Lung microvascular endothelial cell (primary cell): ENCODE measurements around the gene PNMA8A. TPM values are rescaled to one million over a fixed set of nuclear protein-coding genes. Genes with fewer than 3 reads are reported as not detected.

Experiments used
- DNase-seq, 2 donors: peaks; one replicate each; pipeline versions ENCODE4 v3.0.0 to v3.0.0-alpha.2; 2010; ENCODE audit warnings: low read depth in 2 of 2
- total RNA-seq: library from RNA; depleted of rRNA; stranded (reverse); fragments of >200 nt; gene quantifications from 2 replicates; pipeline ENCODE4 v1.2.1, GENCODE V29; 2014

PNMA8A gene
- total RNA-seq, 1 donor from 2014 or later = not detected

DNA sequence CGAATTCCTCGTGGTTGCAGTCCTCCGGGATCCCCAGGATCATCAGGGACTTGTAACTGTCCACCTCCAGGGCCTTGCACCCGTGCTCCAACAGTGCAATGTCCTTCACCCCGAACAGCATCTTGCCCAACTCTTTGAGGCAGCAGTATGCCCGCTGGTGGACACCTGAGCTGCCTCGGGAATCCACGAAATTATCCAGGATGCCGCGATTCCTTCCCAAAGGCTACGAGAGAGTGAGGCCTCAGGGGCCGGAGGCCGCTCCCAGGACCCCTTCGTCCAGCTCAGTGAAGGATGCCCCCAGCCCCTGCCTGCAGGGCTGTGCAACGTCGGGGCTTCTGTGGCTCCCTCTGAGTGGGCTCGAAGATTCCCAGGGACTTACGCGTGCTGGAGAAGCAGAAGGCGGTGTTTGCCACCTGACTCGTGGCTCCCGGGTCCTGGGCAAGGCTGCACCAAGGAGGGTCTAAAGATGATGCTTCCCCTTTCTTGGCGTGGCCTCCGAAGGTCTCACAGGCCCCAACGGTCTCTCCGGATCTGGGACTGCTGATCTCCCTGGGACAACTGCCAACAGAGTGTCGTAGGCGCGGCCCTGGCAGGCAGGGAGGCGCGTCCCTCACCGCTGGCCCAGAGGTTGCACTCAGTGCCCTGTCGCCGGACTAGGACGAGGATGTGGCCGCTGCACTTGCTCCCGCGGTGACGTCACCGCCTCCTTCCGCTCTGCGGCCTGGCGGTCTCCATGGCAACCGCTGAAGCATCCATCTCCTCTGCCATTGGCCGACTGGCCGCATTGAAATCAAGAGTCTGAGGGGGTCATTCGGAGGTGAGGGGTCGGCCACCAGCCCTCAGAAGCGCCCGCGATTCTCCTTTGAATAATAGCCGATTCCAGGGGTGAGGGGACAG lies 42.9 kb downstream of the PNMA8A start, which contains the start of gene PNMA8C:
PNMA8C (minus strand) TSS at position 698 of the 897 bp plus-strand sequence; CDS start at position 121, 577 bp downstream.
- peak; percentile 57 to 58 for DNase-seq

DNA sequence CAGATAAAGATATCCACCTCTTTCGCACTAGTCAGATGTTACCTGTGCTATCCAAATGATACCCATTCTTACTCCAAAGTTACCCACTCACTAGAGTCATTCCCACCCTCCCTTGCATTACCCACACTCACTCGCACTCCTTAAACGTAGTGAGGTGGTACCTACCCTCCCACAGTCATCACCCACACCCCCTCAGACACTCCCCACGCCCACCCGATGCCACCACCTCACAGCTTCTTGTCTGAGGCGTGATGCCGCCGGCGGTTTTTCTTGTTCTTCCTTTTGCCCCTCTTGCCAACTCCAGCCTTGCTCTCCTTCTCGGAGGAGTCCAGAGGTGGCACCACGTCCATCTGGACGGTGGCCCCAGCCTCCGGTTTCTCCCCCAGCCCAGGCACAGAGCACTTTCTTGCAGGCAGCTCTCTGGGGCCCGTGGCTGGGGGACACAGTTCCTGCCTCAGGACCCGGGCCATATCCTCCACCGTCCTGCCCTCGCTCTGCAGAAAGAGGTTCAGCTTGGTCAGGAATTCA lies 43.8 kb downstream of the PNMA8A start:
- DNase-seq = no peak

DNA sequence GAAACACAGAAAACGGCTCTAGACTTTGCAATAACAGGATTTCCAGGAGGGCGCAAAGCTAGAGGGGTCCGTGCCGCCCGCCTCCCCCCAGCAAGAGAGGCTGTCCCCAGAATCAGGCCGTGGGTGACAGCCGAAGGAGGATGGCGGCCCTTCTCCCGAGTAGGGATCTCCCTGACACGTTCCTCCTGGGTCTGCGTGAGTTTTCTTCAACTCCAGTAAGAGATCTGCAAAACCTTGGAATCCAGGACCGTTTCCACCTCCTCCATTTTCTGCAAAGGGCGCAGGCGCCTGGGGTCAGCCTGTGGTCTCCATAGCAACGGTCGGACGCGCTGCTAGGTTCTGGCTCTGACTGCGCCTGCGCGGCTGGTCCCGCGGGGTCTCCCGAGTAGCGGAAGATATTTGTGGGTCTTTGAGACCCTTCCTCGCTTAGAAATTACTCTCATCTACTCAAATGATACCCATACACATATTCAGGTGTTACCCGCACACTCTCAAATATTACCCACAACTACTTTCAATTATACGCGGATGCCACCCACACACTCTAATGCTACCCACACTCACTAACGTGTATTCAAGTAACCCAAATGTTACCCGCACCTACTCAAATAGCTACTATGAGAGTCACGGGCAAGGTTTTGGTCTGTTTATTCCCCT lies 44.7 kb downstream of the PNMA8A start:
- peak in 1 of 2 donors; percentile 64 for DNase-seq

DNA sequence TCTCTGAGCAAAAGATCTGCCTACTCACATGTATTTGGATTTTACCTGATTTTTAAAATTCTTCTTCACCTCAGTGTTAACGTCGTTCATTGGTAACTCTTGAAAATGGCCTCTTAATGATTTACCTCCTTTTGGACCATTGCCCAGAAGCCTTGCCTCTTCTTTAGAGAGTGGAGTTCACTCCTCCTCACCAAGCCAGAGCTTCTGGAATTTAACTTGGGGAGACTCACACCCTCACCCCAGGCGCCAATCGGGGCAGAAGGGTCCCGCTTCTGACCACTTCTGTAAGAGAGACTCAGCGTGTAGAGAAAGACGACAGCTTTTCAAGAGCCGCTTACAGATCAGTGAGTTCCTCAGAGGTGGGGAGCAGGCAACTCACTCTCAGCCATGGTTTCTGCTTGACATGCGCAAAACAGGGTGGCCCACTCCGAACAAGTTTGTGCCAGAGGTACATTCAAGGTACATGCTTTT lies 45.3 kb downstream of the PNMA8A start:
- DNase-seq = no peak

DNA sequence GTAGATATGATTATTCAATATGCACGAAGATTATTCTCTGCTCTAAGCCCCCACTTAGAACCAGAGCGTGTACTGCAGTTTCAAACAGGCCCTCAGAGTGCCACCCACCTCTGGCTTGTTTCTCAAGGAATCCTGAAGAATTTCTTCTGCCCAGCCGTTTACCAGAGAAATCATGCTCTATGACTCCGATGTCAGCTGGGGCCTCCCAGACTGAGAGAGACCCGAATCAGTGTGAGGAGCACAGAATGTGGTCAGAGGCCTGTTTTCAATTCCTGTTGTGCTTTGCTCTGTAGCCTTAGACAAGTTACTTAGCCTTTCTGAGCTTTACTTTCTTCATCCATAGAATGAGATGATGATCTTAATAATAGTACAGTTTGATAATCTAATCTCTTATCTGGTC lies 48.2 kb downstream of the PNMA8A start:
- no peak for DNase-seq

DNA sequence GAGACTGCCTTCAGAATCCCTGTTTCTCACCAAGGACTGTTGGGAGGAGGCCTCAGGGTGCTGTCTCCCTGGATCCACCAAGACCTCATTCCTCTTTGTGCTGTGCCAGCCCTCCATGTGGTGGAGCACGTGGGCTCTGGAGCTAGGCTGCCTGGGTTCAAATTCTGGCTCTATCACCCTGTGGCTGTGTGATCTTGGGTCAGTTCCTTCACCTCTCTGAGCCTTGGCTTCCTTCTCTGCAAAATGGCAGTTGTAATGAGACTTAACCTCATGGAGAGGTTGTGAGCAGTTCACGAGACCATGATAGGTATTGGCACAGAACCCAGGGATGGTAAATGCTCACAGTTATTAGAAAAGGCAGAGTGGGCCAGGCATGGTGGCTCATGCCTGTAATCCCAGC lies 49.0 kb downstream of the PNMA8A start:
- no peak for DNase-seq

DNA sequence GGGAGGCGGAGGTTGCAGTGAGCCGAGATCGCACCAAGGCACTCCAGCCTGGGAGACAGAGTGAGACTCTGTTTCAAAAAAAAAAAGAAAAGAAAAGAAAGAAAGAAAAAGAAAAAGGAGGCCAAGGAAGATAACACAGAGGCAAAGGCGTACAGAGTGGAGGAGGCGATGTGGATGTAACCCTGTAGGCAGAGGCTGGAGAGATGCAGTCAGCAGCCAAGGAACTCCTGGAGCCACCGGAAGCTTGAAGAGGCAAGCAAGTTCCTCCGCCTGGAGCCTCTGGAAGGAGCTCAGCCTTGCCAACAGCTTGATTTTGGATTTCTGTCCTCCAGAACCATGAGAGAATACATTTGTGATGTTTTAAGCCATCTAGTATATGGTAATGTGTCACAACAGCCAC lies 51.3 kb downstream of the PNMA8A start:
- no peak for DNase-seq

Other genes starting within 250 kb of the PNMA8A start
- not detected in 2 replicates for gene IGFL1, start 241.8 kb downstream of the PNMA8A start, total RNA-seq
- gene HIF3A, start 174.5 kb downstream of the PNMA8A start, total RNA-seq = 13.5 and 54.6 TPM in 2 replicates
- gene PPP5C, start 124.5 kb downstream of the PNMA8A start, total RNA-seq = 55.1 and 61.3 TPM in 2 replicates
- under 0.01 and 0.22 TPM in 2 replicates for gene CCDC8, start 58.0 kb downstream of the PNMA8A start, total RNA-seq
- gene PNMA8C, start 42.6 kb downstream of the PNMA8A start, total RNA-seq = not detected in 2 replicates
- under 0.01 TPM in 2 replicates for gene PNMA8B, start 24.3 kb upstream of the PNMA8A start, total RNA-seq
- 84.9 and 117 TPM in 2 replicates for gene CALM3, start 129.8 kb upstream of the PNMA8A start, total RNA-seq
- 0.20 and 0.22 TPM in 2 replicates for gene PTGIR, start 153.5 kb upstream of the PNMA8A start, total RNA-seq
- gene GNG8, start 164.6 kb upstream of the PNMA8A start, total RNA-seq = not detected in 2 replicates
- 0.20 and 0.22 TPM in 2 replicates for gene DACT3, start 189.6 kb upstream of the PNMA8A start, total RNA-seq
- gene PRKD2, start 245.6 kb upstream of the PNMA8A start, total RNA-seq = 28.1 and 30.6 TPM in 2 replicates